HCT116 (cell line): ENCODE results near the gene AUTS2.

Source experiments
- CBX3 ChIP-seq: IDR thresholded peaks from 2 replicates; pipeline ENCODE4 v1.6.1; 2012; ENCODE audit warnings: low read depth
- CTCF ChIP-seq, 3 experiments: fragments of 200-600 bp in 1 of 3; sonication (generic) in 1 of 3; IDR thresholded peaks in 2 of 3; conservative IDR thresholded peaks in 1 of 3; 2 replicates each; pipeline ENCODE4 v1.5.1; 2012 to 2017; ENCODE audit warnings: low read depth in 2 of 3, low read length in 2 of 3, antibody characterized with exemption in 1 of 3, borderline replicate concordance in 1 of 3, control low read depth in 1 of 3, mild to moderate bottlenecking in 1 of 3, mixed read lengths in 1 of 3, mixed run types in 1 of 3, moderate library complexity in 1 of 3; ENCODE audit not compliant: insufficient read depth in 1 of 3
- EZH2 ChIP-seq: fragments of 200-600 bp; sonication (generic); IDR thresholded peaks from 2 replicates; pipeline ENCODE4 v1.6.1; 2017; ENCODE audit warnings: antibody characterized with exemption, mixed run types
- EZH2phosphoT487 ChIP-seq: fragments of 200-600 bp; IDR thresholded peaks from 2 replicates; pipeline ENCODE4 v1.6.1; 2018; ENCODE audit warnings: antibody characterized with exemption, borderline replicate concordance
- MAX ChIP-seq: IDR thresholded peaks from 2 replicates; pipeline ENCODE4 v1.6.1; 2012
- POLR2A ChIP-seq: IDR thresholded peaks from 2 replicates; pipeline ENCODE4 v1.7.0; 2011; ENCODE audit warnings: borderline replicate concordance; ENCODE audit not compliant: insufficient read depth, insufficient read length; ENCODE audit errors: extremely low read depth
- POLR2AphosphoS5 ChIP-seq: IDR thresholded peaks from 2 replicates; pipeline ENCODE4 v1.6.1; 2011; ENCODE audit warnings: mild to moderate bottlenecking, low read depth, low read length, moderate library complexity
- REST ChIP-seq: IDR thresholded peaks from 2 replicates; pipeline ENCODE4 v1.6.1; 2012; ENCODE audit warnings: low read depth
- SIN3A ChIP-seq: IDR thresholded peaks from 2 replicates; pipeline ENCODE4 v1.6.1; 2012; ENCODE audit warnings: low read depth
- SP1 ChIP-seq: IDR thresholded peaks from 2 replicates; pipeline ENCODE4 v1.6.1; 2012; ENCODE audit warnings: low read depth

GRCh38 chr7:69937097-69937496 lies 338.8 kb downstream of the AUTS2 start:
- TF ChIP-seq SIN3A (no peak), CTCF (IDR thresholded peaks at IDR 0.05 in 2 of 3, conservative IDR thresholded peaks at IDR 0.05 in 1 of 3; ENCODE audit: borderline replicate concordance in 1 of 3, insufficient read depth in 1 of 3, low read depth in 2 of 3, low read length in 2 of 3) (no peak), REST (no peak), EZH2 (no peak), POLR2A (no peak), POLR2AphosphoS5 (no peak), EZH2phosphoT487 (no peak), MAX (no peak), CBX3 (no peak), SP1 (no peak)
